ENCODE results near the gene TENT5C. TPM values are rescaled to one million over a fixed set of nuclear protein-coding genes. Genes with fewer than 3 reads are reported as not detected.

The TENT5C gene
- total and polyA plus RNA-seq, 9 of the 15 experiments (the other 6 are each of a cell fraction or from before 2014, with no cell fraction given): 1.8 to 7.7 (median 4.0) TPM

- TF ChIP-seq CHD7 (IDR thresholded peaks at IDR 0.05; ENCODE audit: low read depth, low read length) (no peak), ZNF589 (CRISPR knock-in tag; IDR thresholded peaks at IDR 0.05; ENCODE audit: low read depth) (no peak), FOXK2 (conservative IDR thresholded peaks at IDR 0.05 in 1 of 2, IDR thresholded peaks at IDR 0.05 in 1 of 2; ENCODE audit: low read depth in 2 of 2) (no peak), RBM39 (optimal IDR thresholded peaks at IDR 0.05; ENCODE audit: low read depth, low read length) (no peak), XRCC3 (IDR thresholded peaks at IDR 0.05) (no peak), POLR2H (tag; IDR thresholded peaks at IDR 0.05; ENCODE audit: low read depth) (no peak), ZNF511 (CRISPR knock-in tag; IDR thresholded peaks at IDR 0.05) (no peak), POLR2AphosphoS2 (IDR thresholded peaks at IDR 0.05; ENCODE audit: low read length) (no peak)
These were observed 11.4 kb upstream of the TENT5C start (continued) for GRCh38 chr1:117594261-117594990.

Measured in K562 (cell line).